Ovary (tissue), 9 donors: ENCODE measurements around the gene CLIC4. TPM values are rescaled to one million over a fixed set of nuclear protein-coding genes. Genes with fewer than 3 reads are reported as not detected.
"Not testable (repeated sequence)": the region's sequence is repeated elsewhere in the genome, so short reads cannot be mapped to it uniquely, and the experiment has no call there.

Experiments used
- DNase-seq, 5 donors: peaks; one replicate each; pipeline ENCODE4 v3.0.0-alpha.2; 2019 to 2020
- H3K27ac ChIP-seq, 2 donors: fragments of 200-600 bp; one replicate each; pipeline versions ENCODE4 v1.5.1 to v1.8.0; 2019 to 2022
- H3K27me3 ChIP-seq: fragments of 200-600 bp; one replicate; pipeline ENCODE4 v1.8.0; 2022
- H3K36me3 ChIP-seq: fragments of 200-600 bp; sonication (generic); one replicate; pipeline ENCODE4 v1.5.1; 2019
- H3K4me1 ChIP-seq: one replicate; pipeline ENCODE4 v1.8.1; 2013; ENCODE audit warnings: mild to moderate bottlenecking, moderate library complexity; ENCODE audit not compliant: insufficient read depth
- H3K4me3 ChIP-seq: fragments of 200-600 bp; sonication (generic); one replicate; pipeline ENCODE4 v1.5.1; 2017
- H3K9me3 ChIP-seq, 2 donors: fragments of 200-600 bp in 1 of 2; sonication (generic) in 1 of 2; one replicate each; pipeline versions ENCODE4 v1.5.1 to v1.8.1; 2013 to 2019; ENCODE audit warnings: mild to moderate bottlenecking in 1 of 2, moderate library complexity in 1 of 2
- CTCF ChIP-seq, 3 donors: fragments of 450-650 bp in 2 of 3; fragments of 200-600 bp in 1 of 3; IDR thresholded peaks; one replicate each; pipeline versions ENCODE4 v1.5.1 to v1.8.0; 2016 to 2022; ENCODE audit warnings: antibody characterized with exemption in 3 of 3, mild to moderate bottlenecking in 1 of 3
- EP300 ChIP-seq: sonication (generic); formaldehyde crosslinking; IDR thresholded peaks from one replicate; pipeline ENCODE4 v1.6.1; 2017; ENCODE audit warnings: antibody characterized with exemption
- POLR2A ChIP-seq: fragments of 450-650 bp; IDR thresholded peaks from one replicate; pipeline ENCODE4 v1.6.1; 2017; ENCODE audit warnings: antibody characterized with exemption, mild to moderate bottlenecking, moderate library complexity
- WGBS, 3 donors: extraction: QIAGEN DNeasy Blood & Tissue Kit in 1 of 3; methylation state at CpG; one replicate each; pipeline versions ENCODE4 v1.1.5 to v1.1.7; 2013 to 2017; 5-methylcytosine and 5-hydroxymethylcytosine counted together
- intact Hi-C, 4 donors: fragments of 100-400 bp; cut with DNase I; formaldehyde crosslinking; loops; one replicate each; pipeline versions ENCODE4 v1.11.0 to v1.15.1; 2022 to 2023
- polyA plus RNA-seq, 2 donors: library from polyadenylated mRNA; stranded (reverse); fragments of 200-250 nt in 1 of 2; fragments of 350-450 nt in 1 of 2; fragmentation: Illumina TruSeq in 1 of 2; extraction: RNeasy Lipid Tissue Mini Kit (QIAGEN cat#74804) in 1 of 2; gene quantifications; one replicate each; pipeline ENCODE4 v1.2.3, GENCODE V29; 2013 to 2014
- total RNA-seq, 7 donors: library from RNA; depleted of rRNA in 2 of 7; stranded (reverse); fragments of >200 nt in 2 of 7; fragmentation: NEBNext Ultra II Directional in 3 of 7; extraction: Animal tissue kit (Norgen Biotek cat#: 25700) in 3 of 7; gene quantifications; one replicate each; pipeline versions ENCODE4 v1.1.0 to v1.2.4, GENCODE V29; 2016 to 2023
- donor health status: DM: no; HTN: no; CAD: no; lungs with moderate emphysema.
- donor health status: DM: no; HTN: no; CAD: no.
- donor health status: Bipolar disorder and iron deficiency.
- donor health status: DM: yes; HTN: yes; CAD: no.
- donor health status: DM: no; HTN: no; CAD: no.
- donor health status: DM: yes; HTN: yes; CAD: no.

The CLIC4 gene
- total and polyA plus RNA-seq, 9 donors, result 53.6 to 209 (median 125) TPM

GRCh38 chr1:24728982-24729381 is 16.3 kb upstream of the CLIC4 start:
- Histone ChIP-seq H3K9me3 (no peaks in the 10 kb centered on the region), H3K27ac (no peak overlapping the region), H3K27me3 (no peaks in the 10 kb centered on the region), H3K36me3 (no peaks in the 10 kb centered on the region), H3K4me1 (peaks cover 5% of the 10 kb centered on the region), H3K4me3 (no peak overlapping the region)
- WGBS, 3 donors, result 94 to 95% (median 95%) methylated on average over 10 of the region's 10 CpGs
- intact Hi-C loops, result no loop called here
- DNase-seq, result no peak
- no peak for TF ChIP-seq POLR2A
- TF ChIP-seq CTCF (IDR thresholded peaks at IDR 0.05), result no peak
- no peak for TF ChIP-seq EP300

GRCh38 chr1:24732186-24732885 is 12.9 kb upstream of the CLIC4 start:
- no peaks in the 10 kb centered on the region for H3K9me3 ChIP-seq
- H3K4me1 ChIP-seq, result peaks cover 6% of the 10 kb centered on the region
- WGBS, 3 donors, result 75 to 81% (median 79%) methylated on average over 4 of the region's 4 CpGs
- no peak overlapping the region for H3K4me3 ChIP-seq
- H3K27me3 ChIP-seq, result no peaks in the 10 kb centered on the region
- intact Hi-C loops, result loop anchor here in 1 of 4 donors (10.0 kb wide), 1 partner anchor 1388 kb away; the partner anchor contains the start of gene HNRNPR
- no peak for TF ChIP-seq POLR2A
- TF ChIP-seq EP300, result no peak
- no peak for TF ChIP-seq CTCF (IDR thresholded peaks at IDR 0.05)
- DNase-seq, result no peak
- no peaks in the 10 kb centered on the region for H3K36me3 ChIP-seq
- H3K27ac ChIP-seq, result no peak overlapping the region

GRCh38 chr1:24733342-24733741 is 11.9 kb upstream of the CLIC4 start:
- H3K9me3 ChIP-seq, H3K27me3 ChIP-seq, H3K4me1 ChIP-seq, DNase-seq, H3K4me3 ChIP-seq, H3K36me3 ChIP-seq, H3K27ac ChIP-seq: not testable (repeated sequence)
- 89 to 94% (median 93%) methylated on average over 7 of the region's 7 CpGs for WGBS, 3 donors
- intact Hi-C loops, result loop anchor here in 1 of 4 donors (10.0 kb wide), 1 partner anchor 1389 kb away; the partner anchor contains the start of gene HNRNPR

- peaks cover 6% of the 10 kb centered on the region for H3K4me1 ChIP-seq
- no peaks in the 10 kb centered on the region for H3K36me3 ChIP-seq
- peak overlapping the region in 1 of 2 donors; percentile 5 for H3K27ac ChIP-seq
- TF ChIP-seq EP300, result no peak
- TF ChIP-seq POLR2A, result no peak
- TF ChIP-seq CTCF (IDR thresholded peaks at IDR 0.05), result no peak
- H3K4me3 ChIP-seq, result no peak overlapping the region
- no peak for DNase-seq
- intact Hi-C loops, result loop anchor here in 1 of 4 donors (10.0 kb wide), 1 partner anchor 1390 kb away; the partner anchor contains the start of gene HNRNPR
- H3K27me3 ChIP-seq, result no peaks in the 10 kb centered on the region
- no peaks in the 10 kb centered on the region for H3K9me3 ChIP-seq
- WGBS, 3 donors, result 37 to 48% (median 40%) methylated on average over 5 of the region's 5 CpGs
These were observed 10.1 kb upstream of the CLIC4 start for GRCh38 chr1:24735156-24735508.
